GM18498 (cell line): ENCODE measurements around the gene RETREG1.

ENCODE experiments used
- ATAC-seq: cut with Tn5 transposase; IDR thresholded peaks from one replicate; pipeline ENCODE4 v1.9.1; 2021; ENCODE audit warnings: mild to moderate bottlenecking, moderate library complexity; ENCODE audit not compliant: unreplicated experiment

RETREG1 gene

DNA sequence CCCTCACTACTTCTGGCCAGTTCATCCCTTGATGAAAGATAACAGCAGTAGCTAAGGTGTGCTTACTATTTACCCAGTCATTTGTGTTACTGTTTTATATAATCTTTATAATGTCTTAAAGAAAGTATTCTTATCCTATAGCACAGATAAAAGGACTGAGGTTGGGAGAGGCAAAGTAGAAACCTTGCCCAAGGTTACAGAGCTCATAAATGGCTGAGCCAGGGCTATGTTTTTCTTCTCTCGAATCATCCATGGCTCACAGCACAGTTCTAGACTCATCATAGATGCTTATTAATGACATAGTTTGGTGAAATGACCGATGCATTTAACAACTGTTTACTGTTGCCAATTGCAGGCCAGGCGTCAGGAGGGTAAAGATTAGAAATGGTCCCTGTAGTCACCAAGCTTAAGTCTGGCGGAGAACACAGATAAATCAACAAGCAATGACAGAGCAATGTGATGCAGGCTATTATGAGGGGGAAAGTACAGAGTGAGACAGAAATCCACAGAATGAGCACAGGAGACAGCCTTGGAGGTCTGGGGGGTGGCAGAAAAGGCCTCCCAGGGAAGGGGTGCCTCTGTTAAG is 85.6 kb downstream of the RETREG1 start:
- no peak for ATAC-seq

DNA sequence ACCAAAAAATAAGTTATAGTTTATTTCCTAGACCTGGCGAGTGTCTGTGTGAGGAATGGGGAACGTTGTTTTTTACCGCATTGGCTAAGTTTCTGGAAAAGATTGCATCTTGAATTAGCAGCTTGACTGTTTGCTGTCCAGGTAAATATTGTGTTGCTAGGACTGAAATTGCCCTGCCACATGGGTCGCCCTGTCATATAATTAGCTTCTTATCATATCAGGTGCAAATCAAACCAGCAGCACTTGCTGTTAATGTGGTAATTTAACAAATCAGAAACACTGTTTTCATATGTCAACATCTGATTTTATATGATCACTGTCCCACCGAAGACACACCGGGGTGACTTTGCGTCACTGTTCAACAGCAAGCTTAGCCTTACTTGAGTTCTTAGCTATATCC is 87.5 kb downstream of the RETREG1 start:
- no peak for ATAC-seq

DNA sequence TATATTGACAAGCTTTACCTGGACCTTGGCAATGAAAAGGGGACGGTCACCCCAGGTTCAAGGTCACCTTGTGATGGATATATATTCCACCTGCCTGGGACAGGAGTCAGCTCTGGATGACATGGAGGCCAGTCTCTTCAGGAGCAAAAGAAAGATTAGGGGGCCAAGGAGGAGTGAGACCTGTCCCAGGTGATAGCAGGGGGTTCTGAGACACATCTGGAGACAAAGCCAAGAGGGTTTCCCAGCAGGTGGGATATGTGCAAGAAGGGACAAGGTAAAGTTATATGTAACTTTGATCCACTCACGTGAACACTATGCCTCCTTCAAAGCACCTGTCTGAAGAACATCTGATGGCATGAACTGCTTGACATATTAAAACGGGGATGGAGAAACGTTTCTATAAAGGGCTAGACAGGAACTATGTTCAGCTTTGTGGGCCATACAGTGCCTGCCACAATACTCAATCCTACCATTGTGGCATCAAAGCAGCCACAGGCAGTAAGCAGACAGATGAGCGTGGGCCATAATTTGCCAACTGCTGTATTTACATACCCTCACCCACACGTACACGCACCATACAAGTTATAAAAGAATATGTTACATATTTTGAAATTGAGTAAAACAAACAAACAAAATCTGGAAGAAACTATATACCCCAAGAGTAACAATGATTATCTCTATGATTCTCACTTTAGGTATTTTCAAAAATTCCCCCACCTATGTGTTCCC is 88.3 kb downstream of the RETREG1 start:
- no peak for ATAC-seq

DNA sequence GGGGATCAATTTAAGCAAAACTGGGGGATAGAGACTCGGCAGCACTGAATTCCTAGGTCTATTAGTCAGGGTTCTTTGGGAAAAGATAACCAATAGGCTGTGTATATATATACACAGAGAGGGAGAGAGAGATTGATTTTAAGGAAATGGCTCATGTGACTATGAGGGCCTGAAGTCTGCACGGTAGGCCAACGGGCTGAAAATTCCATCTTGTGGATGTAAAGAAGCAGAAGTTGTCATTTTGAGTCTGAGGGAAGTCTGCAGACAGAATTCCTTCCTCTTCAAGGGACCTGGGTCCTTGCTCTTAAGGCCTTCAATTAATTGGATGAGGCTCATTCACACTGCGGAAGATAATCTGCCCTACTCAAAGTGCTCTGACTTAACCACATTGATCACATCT is 91.1 kb downstream of the RETREG1 start:
- ATAC-seq: no peak

DNA sequence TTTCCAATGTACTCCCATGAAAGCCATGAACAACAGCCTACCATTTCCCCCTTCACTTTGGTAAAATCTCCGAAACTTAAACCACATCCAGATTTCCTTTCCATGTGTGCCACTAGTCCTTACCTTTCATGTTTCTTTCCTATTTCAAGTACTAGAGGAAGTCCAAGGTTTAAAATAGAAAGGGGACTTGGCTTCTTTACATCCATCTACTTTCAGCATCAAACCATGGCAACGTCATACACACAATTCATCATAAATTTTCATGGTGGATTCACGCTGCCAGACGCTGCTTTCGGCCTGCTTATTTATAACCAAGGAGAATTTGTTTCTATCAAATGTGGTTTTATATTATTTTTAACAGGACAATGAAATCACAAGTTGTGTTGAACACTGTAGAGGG is 92.5 kb downstream of the RETREG1 start:
- ATAC-seq: no peak

DNA sequence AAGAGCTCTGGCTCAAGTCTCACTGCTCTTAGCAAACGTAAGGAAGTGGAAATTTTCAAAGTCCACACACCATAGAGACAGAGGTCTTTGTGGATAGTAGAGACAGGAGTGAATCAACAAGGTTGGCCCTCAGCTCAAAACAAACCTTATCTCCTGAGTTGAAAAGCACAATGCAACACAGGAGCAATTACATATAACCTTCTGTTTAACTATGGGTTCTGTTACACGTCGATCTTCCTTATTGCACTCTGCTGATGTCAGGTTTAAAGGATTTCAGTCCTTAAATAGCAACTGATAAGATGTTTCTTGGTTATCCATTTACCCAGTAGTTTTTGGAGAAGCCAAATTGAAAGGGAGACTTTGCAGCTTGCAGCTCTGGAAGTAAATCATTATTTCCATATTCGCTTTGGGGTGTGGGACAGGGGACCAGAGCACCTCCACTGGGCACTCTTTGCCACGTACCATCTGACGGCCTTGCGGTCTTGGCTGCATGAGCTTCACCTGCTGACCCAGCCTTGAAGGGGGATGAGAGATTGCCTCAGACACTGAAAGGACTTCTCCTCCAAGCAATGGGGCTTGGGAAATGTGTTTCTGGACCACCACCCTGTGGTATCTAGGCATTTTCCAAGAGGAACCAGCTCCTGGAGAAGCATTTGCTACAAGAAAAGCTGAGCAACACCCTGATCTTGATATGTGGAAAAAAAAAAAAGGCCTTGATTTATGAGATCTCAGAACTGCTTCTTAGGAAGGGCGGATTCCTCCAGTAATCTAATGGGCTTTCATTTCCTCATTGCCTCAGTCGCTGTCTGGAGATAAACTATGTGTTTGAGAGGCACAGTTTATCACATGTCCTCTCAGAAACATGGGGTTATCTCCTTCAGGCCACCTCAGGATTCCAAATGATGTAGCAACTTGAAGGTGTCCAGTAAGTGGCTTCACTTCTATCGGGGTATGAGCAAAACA is 95.0 kb downstream of the RETREG1 start:
- ATAC-seq: no peak

DNA sequence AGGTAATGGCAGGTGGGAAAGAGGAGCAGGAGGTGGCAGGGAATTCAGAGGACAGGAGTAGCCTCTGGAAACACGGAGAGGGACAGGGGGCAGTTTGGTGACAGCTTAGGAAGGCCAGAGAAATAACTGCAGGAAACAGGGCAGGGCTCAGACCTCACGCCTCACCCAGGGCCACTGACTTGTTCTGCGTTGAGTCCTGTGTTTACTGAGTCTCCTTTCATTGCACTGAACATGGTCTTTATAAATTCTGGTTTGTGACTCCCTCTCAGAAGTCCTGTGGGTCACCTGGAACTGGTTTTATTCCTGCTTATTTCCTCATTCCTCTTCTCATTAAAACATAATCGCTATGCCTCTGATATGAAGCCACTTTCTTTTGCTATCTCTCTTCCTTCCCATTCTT is 96.0 kb downstream of the RETREG1 start:
- ATAC-seq: no peak

DNA sequence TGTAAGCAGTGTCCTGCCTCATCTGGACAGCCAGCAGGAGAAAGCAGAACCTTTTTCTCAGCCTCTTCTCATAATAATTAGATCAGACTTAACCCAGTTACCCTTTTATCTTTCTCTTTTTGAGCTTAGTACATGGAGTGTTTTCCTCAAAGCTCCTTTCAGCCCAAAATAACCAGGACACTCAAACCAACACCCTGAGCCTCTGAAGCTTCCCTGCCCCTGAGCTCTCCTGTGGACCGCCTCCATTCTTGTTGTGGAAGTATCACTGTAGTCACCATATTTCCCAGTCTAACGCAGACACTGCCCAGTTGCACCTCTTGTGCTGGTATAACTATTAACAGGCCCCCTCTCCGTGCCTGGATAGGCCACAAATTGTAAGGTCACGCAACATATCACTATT is 97.4 kb downstream of the RETREG1 start:
- ATAC-seq: no peak

DNA sequence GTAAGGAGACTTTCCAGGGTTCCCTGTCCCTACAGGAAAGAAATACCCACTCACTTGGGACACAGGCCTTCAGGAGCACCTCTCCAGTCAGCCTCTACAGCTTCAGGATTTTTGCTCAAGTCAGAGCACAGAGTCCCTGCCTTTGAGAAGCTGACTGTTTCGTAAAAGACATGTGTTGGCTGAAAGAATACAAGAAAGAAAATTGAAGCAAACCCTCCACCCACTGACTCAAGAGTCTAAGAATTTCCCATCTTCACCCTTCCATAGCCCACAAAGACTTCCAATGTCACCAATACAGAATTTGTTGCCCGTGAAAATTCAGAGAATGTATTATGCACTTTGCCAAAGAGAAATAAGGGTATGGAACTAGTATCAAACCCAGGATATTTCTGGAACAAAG is 98.2 kb downstream of the RETREG1 start:
- ATAC-seq: no peak

DNA sequence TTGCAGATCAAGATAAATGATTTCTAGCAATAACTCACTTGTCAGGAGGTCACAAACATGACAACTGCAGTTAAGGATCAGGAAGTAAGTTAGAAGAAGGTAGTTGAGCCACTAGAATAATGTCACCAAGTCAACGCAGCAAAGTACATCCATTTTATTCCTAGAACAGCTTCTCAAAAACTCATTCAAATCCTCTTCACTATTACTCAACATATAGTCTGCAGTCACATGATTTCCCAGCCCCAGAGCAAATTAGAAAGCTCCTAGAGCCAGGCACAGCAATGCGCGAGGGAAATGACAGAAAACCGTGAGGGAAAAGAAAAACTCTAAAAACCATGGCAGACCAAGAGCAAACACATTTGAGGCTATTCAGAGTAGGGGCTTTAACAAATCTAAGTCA is 101.3 kb downstream of the RETREG1 start:
- ATAC-seq: no peak

DNA sequence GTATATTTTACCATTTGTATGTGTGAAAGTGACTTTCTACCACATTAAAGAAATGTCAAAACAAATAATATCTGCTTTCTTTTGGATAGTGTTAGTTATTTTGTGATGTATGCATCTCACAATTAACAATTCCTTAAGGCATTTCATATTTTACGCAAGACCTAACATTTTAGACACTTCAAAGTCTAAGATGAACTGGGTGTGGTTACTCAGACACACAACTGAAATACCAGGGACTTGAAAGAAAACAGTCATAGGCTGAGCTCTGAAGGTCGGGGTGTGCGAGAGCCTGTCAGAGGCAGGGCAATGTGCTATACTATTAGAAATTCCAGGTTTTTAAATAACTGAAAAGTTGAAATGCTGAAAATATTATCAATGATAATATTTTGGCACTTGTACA is 106.7 kb downstream of the RETREG1 start:
- ATAC-seq: no peak

DNA sequence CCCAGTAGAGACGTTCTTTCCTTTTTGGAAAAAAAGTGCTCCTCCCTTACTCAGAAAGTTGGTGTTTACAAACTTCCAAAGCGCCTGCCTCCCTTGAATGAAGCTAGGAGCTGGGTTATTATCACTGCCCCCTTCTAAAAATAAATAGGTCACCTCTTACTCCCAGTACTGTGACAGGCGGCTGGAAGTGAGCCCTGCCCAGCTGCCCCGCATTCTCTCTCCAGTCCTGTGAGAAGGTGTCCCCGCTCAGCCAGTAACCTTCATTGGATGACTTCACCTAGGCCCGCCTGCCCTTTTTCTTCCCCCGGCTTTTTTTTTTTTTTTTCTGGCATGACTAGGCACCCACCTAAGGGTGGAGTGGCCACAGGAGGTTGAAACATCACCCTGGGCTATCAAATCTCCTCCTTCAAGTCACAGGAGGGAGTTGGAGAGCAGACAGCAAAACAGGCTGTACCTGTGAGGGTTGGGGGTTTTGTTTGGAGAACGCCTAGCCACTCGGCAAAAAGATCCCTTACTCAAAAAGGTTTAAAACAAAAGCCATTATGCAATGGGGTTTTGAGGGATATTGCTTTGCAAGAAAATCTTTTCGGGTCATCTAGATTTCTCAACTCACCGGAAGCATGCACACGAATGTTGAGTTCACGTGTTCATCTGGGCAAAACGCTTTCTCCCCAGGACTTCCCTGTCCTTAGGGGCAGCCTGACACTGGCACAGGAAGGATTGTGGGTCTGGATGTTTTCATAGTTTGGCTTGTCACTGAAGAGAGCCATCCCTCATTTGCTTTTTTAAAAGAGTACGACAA is 107.9 kb downstream of the RETREG1 start:
- ATAC-seq: no peak

DNA sequence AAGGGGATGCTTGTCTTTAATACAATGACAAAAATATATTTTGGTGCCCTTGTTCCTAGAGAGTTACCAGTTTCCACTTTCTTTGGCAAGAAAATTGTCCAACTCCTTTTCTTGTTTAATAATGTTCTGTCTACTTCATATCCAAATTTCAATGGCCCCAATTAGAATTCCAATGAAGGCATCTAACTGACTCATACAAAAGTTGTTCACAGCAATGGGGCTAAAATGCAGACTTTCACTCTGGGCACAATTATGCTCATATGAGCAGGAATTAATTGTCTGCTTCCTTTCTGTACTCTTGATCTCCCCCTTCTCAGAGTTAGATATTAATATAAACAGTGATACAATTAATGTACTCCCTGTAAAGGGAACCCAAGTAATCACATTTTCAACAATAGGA is 109.1 kb downstream of the RETREG1 start:
- no peak for ATAC-seq

DNA sequence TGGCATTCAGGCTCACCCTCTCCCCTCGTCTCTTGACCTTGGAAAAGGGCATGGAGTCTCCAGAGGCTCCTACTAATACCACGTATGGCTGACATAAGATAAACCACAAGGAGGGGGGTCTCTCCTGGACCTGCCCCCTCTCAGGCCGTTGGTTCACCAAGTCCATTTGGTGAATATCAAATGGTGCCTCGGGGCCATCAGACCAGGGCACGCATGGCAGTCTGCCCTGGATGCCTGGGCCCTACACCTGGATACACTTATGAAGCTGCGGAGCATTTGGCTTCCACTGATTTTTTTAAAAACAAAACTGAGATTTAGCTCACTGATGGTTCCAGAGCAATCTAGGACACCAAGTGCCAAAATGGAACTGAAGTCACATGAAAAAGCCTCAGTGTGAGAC is 110.9 kb downstream of the RETREG1 start:
- no peak for ATAC-seq

DNA sequence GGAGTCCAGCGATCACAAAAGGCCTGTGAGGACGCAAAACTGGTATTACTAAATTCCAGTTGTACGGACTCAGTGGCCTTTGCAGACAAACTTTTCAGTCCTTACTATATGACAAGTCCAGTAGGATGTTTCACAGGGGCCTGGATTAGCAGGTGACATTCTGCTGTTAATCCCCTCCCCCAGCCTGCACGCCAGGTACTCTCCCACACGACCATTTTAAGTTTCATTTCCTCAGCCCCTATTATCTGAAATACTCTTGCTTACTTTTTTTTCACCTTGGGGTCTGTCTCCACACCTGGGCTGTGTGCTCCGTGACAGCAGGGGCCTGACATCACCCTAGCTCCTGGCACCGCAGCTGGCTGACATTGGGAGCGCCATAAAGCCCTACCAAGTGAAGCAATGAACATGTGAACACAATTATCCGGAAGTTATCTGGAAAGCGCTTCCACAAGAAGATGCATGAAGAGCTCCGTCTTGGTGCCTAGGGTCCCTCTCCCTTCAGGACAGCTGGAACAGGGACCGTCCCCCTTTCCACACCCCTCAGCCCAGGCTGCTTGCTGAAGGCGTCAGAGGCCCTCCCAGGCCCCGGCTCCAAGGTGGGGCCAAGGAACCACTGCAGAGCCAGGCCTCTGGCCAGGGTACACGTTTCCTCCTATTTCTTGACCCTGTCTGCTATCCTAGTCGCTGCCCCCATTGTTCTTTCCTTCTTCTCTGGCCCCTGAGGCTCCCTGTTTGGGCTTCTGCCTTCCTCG is 111.5 kb downstream of the RETREG1 start:
- ATAC-seq: no peak

DNA sequence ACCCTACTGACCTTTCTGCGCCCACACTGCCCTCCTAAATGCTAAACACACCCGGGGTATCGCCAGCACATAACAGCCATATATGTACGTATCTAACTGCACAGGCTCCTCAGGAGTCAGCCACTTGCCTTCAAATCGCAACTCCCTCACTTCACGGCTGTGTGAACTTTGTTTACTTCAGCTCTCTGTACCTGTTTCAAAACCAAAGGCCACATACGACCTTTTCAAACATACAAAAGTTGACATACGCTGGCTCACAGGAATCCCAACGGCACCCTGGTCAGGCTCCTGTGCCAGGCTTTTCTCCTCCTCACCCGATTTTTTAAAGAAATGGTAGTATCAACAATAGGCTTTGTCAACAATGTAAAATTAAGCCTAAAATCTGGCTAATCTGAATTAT is 112.2 kb downstream of the RETREG1 start:
- ATAC-seq: no peak

DNA sequence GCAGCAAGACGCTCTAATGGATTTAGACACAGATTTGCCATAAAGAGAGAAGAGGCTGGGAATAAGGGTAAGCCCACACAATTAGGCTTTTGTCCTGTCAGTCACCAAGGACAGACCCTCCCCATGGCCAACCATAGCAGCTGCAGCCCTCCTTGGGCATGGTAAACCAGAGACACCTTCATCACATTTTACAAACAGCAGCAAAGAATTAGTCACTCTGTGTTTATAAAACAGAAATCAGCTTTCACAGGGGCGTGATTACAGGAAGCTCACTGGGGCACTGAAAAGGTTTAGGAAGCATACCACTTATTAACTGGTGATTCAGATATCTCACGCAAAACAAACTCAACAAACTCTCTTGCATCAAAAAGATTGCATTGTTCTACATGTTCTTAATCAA is 113.9 kb downstream of the RETREG1 start:
- ATAC-seq: no peak

DNA sequence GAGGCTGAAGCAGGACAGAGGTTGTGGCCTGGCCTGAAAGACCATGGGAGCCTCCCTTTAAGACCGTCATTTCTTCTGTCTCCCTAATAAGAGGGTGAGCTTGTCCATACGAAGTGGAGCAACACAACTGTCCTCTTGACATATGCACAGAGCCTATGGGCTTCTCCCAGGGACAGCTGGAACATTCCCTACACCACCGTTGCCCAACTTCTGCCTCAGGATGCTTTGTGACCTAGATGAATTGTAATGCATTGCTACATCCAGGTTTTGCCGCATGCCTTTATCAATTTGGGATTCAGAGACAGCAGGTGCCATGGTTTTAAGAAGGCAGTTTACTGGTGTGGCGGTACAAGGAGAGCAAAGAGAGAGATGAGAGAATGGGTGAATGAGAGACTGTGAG is 116.8 kb downstream of the RETREG1 start:
- ATAC-seq: no peak

DNA sequence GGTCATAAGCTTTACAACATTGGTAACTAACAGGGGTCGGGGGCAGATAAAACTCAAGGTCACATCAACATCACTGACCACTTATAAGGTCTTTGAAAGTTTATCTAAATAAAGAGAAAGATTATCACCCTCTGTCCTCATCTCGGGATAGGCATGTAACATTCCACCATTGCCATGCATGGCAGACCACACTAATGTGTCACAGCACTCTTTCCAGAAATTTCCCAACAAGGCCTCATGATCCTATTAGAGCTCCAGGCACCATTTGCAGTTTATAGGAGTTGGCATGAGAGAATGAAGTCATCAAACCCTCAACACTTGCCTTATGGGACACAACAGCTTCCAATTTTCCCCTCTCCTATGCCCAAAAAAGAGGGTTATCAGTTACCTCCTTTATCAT is 119.3 kb downstream of the RETREG1 start:
- ATAC-seq: no peak

DNA sequence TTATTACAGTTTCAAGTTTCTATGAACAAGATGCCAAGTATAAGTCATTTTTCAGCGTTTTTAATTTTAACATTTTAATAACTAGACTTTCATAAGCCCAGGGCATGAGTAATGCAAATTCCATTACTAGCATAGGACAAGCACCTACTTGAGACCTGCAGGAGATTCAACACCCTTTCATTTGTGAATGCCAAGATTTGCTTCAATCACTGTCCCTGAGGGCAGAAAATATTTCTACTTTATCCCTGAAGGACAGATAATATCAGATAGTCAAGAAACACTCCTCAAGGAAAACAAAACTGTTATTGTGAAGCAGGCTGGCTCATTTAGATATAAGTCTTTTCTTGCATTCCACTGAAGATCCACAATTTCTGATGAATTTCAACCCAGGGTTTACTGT is 123.5 kb downstream of the RETREG1 start:
- ATAC-seq: no peak
